Spleen (tissue), 7 donors: ENCODE results near the gene TOM1L2.

ENCODE experiments used
- CTCF ChIP-seq, 11 experiments: fragments of 200-600 bp in 7 of 11; fragments of 450-650 bp in 4 of 11; sonication (generic) in 4 of 11; IDR thresholded peaks in 8 of 11; conservative IDR thresholded peaks in 3 of 11; 1 replicate in 7 of 11; 2 replicates in 4 of 11; pipeline versions ENCODE4 v1.4.0 to v1.8.0; 2016 to 2021; ENCODE audit warnings: antibody characterized with exemption in 11 of 11, inconsistent platforms in 4 of 11, mild to moderate bottlenecking in 1 of 11
- POLR2A ChIP-seq, 3 donors: fragments of 450-650 bp; IDR thresholded peaks; one replicate each; pipeline ENCODE4 v1.5.1; 2017; ENCODE audit warnings: antibody characterized with exemption in 3 of 3, mild to moderate bottlenecking in 1 of 3
- donor health status: DM: no; HTN: no; CAD: no; lungs with moderate emphysema.
- donor health status: DM: no; HTN: no; CAD: no.
- donor health status: DM: no; HTN: no; CAD: no.

- no peak for TF ChIP-seq POLR2A (IDR thresholded peaks at IDR 0.05)
- no peak for TF ChIP-seq CTCF (IDR thresholded peaks at IDR 0.05 in 8 of 11, conservative IDR thresholded peaks at IDR 0.05 in 3 of 11)
These were observed 83.4 kb downstream of the TOM1L2 start for GRCh38 chr17:17888821-17889220.
